Measurements from ENCODE around the gene PWWP2B. TPM values are rescaled to one million over a fixed set of nuclear protein-coding genes. Genes with fewer than 3 reads are reported as not detected.

Gene PWWP2B
- total RNA-seq, 1 donor from 2014 or later: 11.0 TPM

DNA sequence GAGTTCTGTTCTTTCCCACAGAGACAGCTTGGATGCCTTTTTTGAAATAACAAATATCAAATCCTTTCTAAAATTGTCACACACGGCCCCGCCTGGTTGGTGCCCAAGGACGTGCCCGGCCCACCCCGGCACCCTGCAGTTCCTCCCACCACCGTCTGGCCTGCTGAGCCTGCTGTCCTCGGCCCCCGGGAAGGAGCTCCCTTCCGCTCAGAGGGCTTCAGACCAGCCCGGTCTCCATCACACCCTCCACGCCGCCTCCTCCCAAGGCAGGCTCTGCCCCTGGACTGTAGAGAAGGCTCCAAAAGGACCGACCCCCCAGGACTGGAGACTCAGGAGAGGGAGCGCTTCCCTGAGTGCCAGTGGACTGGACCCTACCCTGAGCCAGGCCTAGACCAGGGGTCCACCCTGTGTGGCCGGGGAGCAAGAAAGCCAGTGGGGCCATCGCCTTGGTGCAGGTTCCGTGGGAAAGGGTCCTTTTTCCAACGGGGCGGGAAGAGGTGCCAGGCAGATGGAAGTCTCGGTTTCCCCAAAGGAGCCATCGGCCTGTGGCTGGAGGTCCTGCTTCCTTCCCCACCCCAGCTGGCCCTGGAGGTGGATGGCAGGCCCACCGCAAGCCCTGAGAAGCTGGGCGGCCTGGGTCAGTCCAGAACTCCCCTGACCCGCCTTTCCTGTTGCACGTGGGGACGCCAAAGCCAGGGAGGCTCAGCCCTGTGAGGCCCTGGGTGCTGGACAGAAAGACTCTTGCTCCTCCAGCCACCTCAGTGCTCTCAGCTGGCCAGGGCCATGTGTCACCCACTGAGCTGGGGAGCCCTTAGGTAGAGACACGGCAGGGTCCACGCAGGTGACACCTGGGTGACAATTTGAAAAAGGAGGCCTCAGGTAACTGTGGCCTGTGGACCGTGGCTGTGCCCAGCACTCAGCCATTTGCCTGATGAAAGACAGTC, 69.8 kb downstream of the PWWP2B start:
- H3K27me3 ChIP-seq (ENCODE audit: control insufficient read depth in 3 of 3, insufficient read depth in 3 of 3, low read length in 3 of 3): no peaks in the 10 kb centered on the region
- no peak overlapping the region for H3K9ac ChIP-seq (ENCODE audit: low read depth in 1 of 3, low read length in 3 of 3)
- peaks cover 20 to 47% (median 47%) of the 10 kb centered on the region in 3 donors for H3K4me1 ChIP-seq (ENCODE audit: control insufficient read depth in 3 of 3, insufficient read depth in 3 of 3, low read length in 3 of 3)
- H3K9me3 ChIP-seq (ENCODE audit: control insufficient read depth in 3 of 3, low read length in 3 of 3): no peaks in the 10 kb centered on the region
- no peaks in the 10 kb centered on the region for H3K36me3 ChIP-seq (ENCODE audit: control insufficient read depth in 3 of 3, insufficient read depth in 3 of 3, low read length in 3 of 3)
- no peak overlapping the region for H3K4me3 ChIP-seq (ENCODE audit: low read length in 3 of 3)
- no peak overlapping the region for H3K27ac ChIP-seq (ENCODE audit: low read depth, low read length)

Other genes starting within 250 kb of the PWWP2B start
- 1.0 TPM for gene DPYSL4, start 210.3 kb upstream of the PWWP2B start, total RNA-seq
- 8.4 TPM for gene STK32C, start 89.2 kb upstream of the PWWP2B start, total RNA-seq
- 2.6 TPM for gene LRRC27, start 65.0 kb upstream of the PWWP2B start, total RNA-seq
- 50.6 TPM for gene INPP5A, start 140.6 kb downstream of the PWWP2B start, total RNA-seq